Stimulated activated CD8-positive, alpha-beta memory T cell treated with anti-CD3 and anti-CD28 coated beads, Interleukin-12 subunit alpha, Interleukin-12 subunit beta, amount 100 ng/mL, for 4 hours (primary cell): Measurements from ENCODE around the gene HOXA6.

Experiments
- DNase-seq: peaks from one replicate; pipeline ENCODE4 v3.0.0-alpha.2; 2020; ENCODE audit warnings: low read depth

Gene HOXA6

GRCh38 chr7:27107391-27108381, 39.9 kb downstream of the HOXA6 start:
- DNase-seq: no peak

DNA sequence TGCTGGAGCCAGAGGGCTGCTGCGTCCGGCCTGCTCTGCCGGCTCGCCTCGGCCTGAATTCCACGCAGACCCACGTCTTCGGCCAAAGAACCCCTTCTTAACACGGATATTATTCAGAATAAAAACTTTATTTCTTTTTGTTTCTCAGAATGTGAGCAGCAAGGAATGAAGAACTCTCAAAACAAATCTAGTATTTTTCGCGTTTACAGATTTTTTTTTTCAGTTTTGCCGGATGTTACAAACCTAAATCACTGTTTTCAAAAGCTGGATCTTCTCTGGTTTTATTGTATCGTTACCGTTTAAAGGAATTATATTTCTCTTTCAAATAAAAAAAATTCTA, 40.7 kb downstream of the HOXA6 start:
- DNase-seq: no peak

DNA sequence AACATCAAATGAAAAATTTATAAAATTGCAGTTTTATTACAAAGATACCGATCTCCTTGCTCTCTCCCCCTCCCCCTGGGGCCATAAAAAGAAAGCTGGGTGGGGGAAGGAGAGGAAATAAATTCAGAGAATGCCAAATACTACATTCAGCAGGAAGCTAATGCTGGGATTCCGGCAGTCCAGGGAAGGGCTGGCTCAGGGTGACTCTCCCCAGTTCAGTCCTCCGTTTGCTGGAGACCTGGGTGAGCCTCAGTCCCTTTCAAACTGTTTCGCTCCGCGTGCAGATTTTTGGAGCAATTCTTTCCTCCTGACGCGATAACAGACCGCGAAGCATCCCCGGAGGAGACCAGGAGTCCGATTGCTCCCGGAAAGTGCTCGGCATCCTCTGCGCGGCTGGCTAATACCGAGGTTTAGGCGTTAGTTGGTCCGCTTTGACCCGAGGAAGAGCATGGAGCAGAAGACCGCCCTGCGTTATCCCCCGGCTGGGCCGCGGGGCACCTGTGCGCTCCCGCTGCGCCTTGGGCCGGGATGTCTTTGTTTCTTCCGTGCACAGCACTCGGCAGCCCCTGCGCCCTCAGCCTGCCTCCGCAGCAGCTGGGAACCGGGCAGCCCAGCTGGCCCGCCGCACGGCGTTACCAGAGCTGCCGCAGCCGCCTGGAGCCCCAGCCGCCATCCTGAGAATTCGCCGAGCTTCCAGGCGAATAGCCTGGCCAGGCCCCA, 41.2 kb downstream of the HOXA6 start:
- no peak for DNase-seq

DNA sequence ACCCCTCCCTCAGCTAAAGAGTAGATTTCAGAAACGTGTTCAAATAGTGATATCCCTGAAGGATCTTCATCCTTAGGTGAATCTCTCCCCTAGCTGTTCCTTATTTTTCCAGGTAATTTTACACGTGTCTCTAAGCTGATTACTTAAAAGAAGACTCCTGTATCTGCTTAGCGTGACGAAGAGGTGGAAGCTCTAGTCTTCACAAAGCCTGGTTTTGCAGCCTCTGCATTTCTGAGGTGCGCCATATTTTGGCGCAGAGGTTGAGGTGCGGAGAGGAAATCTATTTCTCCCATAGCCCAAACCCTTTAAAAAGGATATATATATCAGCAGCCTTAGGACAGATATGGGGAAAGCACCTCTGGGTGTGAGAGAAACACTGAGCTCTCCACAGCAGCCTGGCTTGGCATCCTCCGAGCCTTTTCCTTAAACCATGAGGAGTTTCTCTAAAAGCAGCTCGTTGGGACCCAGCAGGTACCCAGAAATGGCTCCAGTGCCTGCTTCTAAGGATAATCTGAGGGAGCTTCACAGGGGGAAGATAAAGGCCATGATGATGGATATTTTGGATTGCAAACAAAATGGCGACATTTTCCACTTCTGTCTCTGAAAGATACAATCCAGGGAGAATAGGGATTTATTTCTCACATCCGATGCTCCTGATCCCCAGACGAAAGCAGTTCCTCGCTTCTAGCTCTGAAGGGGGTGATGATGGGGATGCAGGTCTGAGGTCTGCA, 42.1 kb downstream of the HOXA6 start:
- DNase-seq: no peak

DNA sequence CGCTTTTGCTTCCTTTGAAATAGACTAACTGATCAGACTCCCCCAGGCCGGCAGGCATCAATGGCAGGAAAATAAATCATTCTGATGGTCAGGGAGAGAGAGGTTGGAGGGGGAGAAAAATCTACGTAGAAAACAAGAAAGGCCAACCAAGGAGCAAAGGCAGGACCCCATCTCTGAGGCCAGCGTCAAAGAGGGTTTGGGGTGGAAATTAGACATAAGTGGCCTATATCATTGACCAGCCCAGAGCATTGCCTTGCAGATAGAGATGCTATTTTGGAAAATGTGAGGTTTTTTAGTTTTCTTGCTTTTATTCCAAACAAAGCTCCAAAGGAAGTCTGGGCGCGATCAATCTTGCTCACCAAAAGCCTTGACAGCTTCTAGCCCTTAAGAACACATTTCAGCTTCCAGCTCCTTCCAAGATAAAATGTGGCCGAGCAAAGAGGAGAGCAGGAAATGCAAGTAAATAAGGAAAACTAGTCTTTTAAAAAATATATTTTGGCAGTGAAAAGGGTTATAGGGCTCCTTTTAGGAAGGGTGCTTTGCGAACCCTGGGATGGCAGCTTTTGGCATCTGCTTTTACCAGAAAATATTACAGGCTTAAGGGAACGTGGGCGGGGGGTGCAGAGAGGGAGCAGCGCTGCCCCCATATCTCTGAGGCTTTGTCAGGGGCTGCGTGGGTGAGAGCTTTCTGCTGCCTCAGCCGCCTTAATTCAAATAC, 43.1 kb downstream of the HOXA6 start:
- DNase-seq: no peak

- DNase-seq: no peak
These were observed 43.9 kb downstream of the HOXA6 start for GRCh38 chr7:27103489-27104226.

- no peak for DNase-seq
These were observed 44.8 kb downstream of the HOXA6 start, which contains the start of gene HOXA2 for GRCh38 chr7:27102581-27103442. HOXA2 (minus strand) TSS chr7:27102683; CDS start chr7:27102500, 183 bp downstream.

DNA sequence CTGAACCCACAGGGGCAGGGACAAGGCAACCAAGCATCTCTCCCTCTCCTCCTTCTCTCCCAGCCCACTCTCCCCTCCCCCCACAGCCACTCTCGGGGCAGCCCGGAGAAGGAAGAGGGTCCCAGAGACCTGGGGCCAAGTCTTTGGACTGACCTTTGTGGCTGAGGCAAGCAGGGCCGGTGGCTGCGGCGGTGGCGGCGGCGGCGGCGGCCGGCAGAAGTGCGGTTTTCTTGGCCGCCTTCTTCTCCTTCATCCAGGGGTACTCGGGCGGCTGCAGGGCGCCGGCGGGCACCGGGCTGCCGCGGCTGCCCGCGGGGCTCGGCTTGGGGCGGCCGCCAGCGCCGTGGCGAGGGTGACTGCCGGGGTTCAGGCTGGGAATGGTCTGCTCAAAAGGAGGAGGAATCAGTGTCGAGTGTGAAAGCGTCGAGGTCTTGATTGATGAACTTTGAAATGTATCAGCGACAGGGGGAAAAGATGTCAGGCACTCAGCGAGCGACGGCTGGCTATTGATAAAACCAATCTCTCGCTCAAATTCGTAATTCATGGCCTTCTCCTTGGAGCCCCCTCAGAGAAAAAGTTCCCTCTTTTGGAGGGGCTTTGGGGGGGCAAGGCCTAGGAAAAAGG, 45.5 kb downstream of the HOXA6 start:
- DNase-seq: no peak

DNA sequence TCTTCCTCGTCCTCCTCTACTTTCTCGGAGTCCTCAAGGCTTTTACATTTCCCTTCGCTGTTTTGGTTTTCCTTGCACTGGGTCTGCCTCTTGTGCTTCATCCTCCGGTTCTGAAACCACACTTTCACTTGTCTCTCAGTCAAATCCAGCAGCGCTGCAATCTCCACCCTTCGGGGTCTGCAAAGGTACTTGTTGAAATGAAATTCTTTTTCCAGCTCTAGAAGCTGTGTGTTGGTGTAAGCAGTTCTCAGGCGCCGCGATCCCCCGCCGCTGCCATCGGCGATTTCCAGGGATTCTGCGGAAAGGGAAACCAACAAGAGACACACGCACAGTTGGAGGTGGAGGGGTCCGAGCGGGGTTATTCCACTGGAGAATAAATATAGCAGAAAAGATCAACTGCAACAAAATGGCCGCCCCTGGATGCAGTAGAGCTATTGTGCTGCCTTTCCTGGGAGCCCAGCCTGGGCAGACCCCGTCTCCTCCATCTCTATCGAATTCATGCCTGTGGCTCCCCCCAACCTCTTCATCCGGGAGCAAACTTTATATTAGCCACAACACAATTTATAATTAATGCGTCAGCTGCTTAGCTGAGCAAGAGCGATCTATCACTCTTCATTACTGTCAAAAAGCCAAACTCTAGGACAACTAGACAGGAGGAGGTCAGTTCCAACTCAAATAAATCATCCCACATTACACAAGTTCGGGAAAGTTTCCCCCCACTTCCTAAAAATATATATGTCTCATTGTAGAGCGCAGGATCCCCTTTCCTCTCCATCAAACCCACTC, 46.2 kb downstream of the HOXA6 start:
- no peak for DNase-seq

DNA sequence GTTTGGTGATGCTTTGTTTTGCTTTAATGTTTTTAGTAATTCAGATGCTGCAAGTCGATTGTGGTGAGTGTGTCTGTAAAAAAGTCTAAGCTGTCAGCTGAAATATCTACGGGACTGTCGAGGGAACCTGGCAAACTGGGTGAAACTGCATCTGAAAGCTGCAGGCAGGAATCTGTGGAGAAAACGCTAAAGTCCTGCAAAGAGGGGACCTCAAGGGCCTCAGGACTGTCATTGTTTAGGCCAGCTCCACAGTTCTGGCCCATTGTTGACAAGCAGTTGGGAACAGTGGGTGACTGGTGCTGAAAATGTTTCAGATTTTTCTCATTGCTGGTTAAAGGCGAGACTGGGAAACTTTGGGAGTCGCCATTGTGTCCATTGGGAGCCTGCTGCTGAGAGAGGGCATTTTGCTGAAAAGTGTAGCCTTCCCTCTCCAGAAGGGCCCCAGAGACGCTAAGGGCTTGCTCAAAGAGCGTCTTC, 46.8 kb downstream of the HOXA6 start:
- no peak for DNase-seq

DNA sequence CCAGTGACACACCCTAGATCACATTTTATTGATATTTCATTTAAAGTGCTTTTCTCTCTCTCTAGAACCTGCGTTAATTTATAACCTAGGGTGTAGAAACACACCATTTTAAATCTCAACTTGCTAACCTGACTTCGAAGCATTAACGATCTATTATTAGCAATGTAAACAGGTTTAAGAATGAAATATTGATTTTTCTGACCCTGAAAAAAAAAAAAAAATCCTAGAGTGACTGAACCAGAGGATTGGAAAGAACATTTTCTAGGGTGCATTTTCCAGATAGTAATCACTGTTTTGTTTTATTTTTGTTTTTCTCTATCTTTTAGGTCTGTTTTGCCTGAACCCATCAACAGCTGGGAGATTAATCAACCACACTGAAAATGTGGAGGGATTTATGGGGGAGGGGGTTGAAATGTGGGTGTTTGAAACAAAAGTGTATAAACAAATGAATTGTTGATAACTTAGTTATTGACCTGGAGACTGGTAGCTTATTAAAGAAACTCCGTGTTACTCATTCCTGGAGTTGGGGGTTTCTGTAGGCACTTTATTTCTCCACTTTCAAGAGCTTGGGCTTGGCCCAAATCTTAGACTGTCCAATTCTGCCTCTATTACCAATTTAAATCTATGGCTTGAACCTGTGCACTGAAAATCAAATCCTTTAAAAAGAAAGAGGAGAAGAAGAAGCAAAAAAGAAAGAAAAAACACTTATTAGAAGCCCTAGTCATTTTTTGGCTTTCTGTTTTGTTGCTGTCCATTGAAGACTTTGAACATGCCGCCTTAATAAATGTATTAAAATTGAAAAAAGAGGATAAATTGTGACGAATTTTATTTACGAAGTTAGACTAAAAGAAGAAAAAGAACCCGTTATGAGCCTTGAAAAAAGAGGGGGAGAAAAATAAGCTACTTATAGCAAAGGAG, 47.9 kb downstream of the HOXA6 start:
- DNase-seq: no peak

DNA sequence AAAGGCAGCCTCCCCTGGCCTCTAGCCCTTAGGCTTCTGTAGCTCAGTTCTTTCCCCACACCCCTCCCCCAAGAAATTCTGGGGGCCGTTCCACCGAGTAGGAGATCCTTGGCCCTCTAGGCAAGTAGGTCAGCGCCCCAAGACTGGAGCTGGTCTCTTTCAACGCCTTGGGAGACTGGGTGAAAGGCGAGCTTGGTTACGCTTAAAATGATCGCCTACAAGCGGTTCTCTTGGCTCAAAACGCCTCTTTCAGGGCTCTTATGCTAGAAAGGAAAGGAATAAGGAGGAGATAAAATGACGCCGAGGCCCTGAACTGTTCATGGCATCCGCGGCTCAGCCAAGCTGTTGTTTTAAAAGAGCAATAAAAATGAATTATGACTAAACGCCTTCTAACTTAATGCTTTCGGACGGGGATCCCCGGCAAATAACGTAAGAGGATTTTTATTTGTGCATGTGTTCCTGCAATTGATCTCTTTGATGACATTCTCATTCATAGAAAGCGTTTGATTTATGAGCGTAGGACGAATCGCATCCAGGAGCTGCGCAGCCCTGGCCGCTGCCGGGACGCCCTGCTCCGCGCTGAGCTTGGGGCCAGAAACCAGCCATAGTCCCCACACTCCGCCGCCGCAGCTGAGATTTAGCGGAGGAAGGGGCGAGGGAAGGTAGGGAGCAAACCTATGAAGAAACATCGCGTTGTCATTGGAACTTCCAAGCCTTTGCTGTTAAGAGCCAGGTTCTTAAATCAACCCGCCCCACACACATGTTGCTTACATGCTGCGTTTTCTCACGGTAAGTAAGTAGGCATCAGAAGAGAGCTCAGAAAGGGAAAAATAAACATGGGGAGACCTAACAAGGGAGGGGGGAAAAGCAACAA, 48.8 kb downstream of the HOXA6 start:
- no peak for DNase-seq

- no peak for DNase-seq
These were observed 49.6 kb downstream of the HOXA6 start for GRCh38 chr7:27097686-27098577.

GRCh38 chr7:27096768-27097514, 50.6 kb downstream of the HOXA6 start:
- DNase-seq: no peak
